GM19455 (cell line): Measurements from ENCODE around the gene UXS1.
A peak's percentile ranks its signal among the peaks of the same experiment; 100 is the strongest.
"Not testable (repeated sequence)": the region's sequence is repeated elsewhere in the genome, so short reads cannot be mapped to it uniquely, and the experiment has no call there.

Experiments used
- ATAC-seq: cut with Tn5 transposase; IDR thresholded peaks from one replicate; pipeline ENCODE4 v1.9.1; 2021; ENCODE audit not compliant: unreplicated experiment

The UXS1 gene

GRCh38 chr2:106193977-106194778 lies at the start of gene UXS1:
Gene UXS1 (minus strand): TSS chr2:106194301. CDS start chr2:106194241, 60 bp downstream.
- peak; percentile 71 for ATAC-seq

DNA sequence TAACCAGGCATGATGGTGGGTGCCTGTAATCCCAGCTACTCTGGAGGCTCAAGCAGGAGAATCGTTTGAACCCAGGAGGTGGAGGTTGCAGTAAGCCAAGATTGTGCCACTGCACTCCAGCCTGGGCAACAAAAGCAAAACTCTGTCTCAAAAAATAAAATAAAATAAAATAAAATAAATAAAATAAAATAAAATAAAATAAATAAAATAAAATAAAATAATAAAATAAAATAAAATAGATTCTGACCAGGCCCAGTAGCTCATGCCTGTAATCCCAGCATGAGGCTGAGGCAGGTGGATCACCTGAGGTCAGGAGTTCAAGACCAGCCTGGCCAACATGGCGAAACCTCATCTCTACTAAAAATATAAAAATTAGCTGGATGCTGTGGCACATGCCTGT lies 45.4 kb upstream of the UXS1 start:
- not testable (repeated sequence) for ATAC-seq

- not testable (repeated sequence) for ATAC-seq
These were observed 41.3 kb upstream of the UXS1 start for GRCh38 chr2:106235392-106235791.

GRCh38 chr2:106233350-106233706 lies 39.2 kb upstream of the UXS1 start:
- no peak for ATAC-seq

GRCh38 chr2:106232638-106233349 lies 38.7 kb upstream of the UXS1 start:
- ATAC-seq: no peak

GRCh38 chr2:106223347-106223746 lies 29.2 kb upstream of the UXS1 start:
- no peak for ATAC-seq

DNA sequence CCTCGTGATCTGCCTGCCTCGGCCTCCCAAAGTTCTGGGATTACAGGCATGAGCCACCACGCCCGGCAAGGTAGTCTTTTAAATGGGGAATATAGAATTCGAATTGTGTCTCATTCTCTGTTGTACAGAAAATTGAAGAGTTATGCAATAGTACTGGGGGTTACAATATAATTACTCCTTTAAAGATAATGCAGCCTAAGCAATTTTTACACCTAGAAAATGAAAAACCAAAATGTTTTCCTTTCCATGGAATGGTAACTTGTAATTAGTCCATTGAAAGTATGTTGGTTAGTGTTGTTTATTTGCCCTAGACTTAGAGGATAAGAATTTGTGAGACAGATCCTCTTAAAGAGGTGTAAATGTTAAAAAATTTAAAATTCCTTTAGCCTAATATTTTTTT lies 28.0 kb upstream of the UXS1 start:
- not testable (repeated sequence) for ATAC-seq

- ATAC-seq: no peak
These were observed 25.7 kb upstream of the UXS1 start for GRCh38 chr2:106219813-106220212.

DNA sequence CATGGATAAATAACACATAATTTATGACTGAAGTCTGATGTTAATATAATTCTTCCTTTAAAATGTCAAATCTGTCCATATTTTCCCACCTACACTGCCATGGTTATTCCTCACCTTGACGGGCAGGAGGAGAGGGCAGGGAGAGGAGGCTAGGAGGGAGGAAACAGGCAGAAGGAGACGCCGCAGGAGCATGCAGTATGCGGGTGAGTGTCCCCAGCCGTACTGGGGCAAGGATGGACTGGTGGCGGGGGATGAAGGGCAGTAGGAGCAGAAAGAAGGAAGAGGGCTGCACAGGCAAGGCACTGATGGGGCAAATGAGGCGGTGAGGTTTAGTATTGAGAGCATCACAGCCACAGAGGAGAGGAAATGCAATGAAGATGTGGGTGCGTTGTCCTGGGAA lies 25.1 kb upstream of the UXS1 start:
- not testable (repeated sequence) for ATAC-seq

DNA sequence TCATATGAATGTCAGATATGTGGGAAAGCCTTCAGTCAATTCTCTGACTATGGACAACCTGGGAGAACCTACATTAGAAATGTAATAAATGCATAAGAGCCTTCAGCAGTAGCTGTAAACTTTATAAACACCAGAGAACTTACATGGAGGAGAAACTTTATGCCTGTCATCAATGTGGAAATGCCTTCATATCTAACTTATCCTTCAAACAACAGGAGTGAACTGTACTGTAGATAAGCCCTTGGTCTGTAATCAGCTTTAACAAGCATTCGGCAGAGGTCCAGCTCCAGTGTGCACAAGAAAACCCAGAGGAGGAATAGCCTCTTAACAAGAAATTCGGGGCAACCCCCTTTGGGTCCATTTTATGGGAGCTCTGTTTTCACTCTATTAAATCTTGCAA lies 14.8 kb upstream of the UXS1 start:
- no peak for ATAC-seq

- no peak for ATAC-seq
These were observed 14.3 kb upstream of the UXS1 start for GRCh38 chr2:106208399-106208798.

- ATAC-seq: no peak
These were observed 13.1 kb upstream of the UXS1 start for GRCh38 chr2:106207246-106207645.

- ATAC-seq: no peak
These were observed 11.4 kb upstream of the UXS1 start for GRCh38 chr2:106205488-106205887.

DNA sequence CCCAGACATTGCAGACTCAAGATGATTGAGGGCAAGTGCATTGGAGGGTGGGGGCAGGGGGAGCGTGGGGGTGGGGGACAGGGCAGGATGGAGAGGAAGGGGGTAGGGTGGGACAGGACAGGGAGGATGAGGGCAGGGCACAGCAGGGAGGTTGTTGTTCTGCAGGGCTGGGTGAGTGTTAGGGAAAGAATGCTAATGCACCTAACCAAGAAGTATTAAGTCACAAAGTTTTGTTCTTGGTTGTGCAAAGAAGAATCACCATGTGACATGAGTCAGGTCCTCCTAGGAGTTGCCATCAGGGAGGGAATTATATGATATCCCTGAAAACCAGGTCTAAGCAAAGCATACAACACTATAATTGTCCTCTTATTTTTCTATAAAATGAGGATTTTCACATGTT lies 10.4 kb upstream of the UXS1 start:
- not testable (repeated sequence) for ATAC-seq

GRCh38 chr2:106201661-106202060 lies 7.6 kb upstream of the UXS1 start:
- ATAC-seq: no peak

GRCh38 chr2:106197878-106198277 lies 3.8 kb upstream of the UXS1 start:
- ATAC-seq: no peak

- no peak for ATAC-seq
These were observed 1.9 kb upstream of the UXS1 start for GRCh38 chr2:106195981-106196380.

- ATAC-seq: no peak
These were observed 1.4 kb upstream of the UXS1 start for GRCh38 chr2:106195456-106195855.

- no peak for ATAC-seq
These were observed 468 bp downstream of the UXS1 start for GRCh38 chr2:106193690-106193976.

DNA sequence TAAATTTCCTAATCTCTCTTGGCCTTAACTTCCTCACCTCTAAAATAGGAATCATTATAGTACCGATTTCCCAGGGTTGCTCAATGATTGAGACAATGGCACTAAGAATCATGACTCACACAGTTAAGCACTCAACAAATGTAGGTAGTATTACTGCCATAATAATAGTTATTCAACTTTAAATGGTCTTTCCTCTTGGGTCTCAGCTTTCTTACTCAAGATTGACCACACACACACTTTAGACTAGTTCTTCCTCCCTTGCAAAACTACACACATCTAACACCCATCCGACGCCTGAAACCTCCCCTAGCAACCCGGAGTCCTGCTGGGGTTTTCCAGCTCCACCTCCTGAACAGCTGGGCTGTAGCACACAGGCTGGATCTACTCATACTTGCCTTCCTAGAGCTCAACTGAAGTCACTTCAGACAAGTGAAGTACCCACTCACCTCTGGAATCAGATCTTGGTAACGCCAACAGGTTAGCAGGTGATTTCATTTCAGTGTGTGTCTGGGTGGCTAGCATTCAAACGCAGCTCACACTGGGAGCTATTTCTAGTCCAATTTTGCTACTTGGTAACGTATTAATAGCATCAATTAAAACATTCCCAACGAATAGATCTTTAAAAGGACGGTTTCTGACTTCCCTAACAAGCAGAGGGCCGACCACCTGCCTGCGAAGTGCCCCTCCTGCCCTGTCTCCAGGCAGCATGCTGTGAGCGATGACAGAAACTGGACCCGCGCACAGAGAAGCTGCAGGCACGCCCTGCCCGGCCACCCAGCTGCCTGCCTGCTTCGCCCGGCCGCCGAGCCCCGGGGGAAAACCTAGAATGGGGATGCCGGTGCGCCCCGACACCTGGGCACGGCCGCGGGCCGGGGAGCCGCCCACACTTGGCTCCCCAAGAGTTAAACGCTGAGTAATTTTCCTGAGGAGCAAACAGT lies 1.1 kb downstream of the UXS1 start:
- peak; percentile 40 for ATAC-seq

DNA sequence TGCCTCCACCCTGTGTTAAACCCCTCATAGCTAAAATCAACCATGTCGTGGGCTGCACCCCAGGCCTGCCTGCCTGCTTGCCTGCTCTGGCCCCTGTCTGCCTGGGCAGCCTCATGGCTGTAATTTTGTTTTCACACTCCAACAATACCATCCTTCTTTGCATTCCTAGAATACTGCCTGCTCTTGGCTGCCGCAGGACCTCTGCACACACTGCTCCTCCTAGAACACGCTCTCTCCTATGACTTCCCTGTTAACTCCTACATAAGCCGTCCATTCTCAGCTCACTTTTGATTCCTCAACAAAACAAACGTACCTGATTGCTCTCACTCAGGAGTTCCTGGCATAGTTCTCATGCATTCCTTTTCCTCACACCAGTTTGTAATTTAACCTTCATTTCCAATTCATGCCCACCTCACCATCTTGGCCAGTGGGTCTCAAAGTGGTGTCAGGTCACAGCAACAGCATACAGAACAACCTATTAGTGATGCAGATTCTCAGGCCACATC lies 2.5 kb downstream of the UXS1 start:
- ATAC-seq: no peak
